CD4-positive, alpha-beta T cell treated with Interleukin-17A for 1 hour (primary cell): ENCODE data around the gene TMEM209.
"Not testable (repeated sequence)": the region's sequence is repeated elsewhere in the genome, so short reads cannot be mapped to it uniquely, and the experiment has no call there.

ENCODE experiments used
- DNase-seq: peaks from one replicate; pipeline ENCODE4 v3.0.0-alpha.2; 2020

Gene TMEM209

DNA sequence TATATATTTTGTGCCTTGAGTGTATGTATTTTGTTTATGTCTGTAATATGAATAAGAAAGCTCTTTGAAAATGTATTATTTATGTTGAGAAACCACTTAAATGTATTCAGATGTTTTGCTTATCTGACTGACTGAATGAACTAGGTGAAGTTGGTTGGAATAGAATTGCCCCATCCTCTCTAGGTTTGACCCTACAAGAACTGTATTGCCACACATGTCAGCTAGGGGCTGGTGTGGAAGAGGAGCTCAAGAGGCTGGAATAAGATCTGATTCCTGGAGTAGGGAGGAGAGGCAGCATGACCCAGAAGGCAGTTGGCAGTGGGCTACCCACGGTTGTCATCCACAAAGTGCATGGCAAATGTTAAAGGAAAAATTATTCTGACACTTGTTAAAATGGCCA lies 11.5 kb upstream of the TMEM209 start:
- DNase-seq: no peak

DNA sequence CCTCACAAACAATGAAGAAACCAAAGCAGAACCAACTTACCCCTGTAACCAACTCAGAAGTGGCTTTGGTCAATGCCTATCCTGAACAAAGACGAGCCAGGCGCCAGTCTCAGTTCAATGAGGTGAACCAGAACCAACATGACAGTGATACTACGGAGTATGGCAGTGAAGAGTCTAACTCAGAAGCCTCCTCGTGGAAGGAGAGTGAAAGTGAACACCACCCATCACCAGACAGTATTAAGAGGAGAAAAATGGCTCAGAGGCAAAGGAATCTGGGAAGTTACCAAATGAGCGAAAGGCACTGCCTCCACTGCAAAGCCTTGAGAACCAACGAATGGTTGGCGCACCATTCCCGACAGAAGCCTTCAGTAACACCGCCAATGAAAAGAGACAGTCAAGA lies 10.8 kb upstream of the TMEM209 start:
- DNase-seq: no peak

DNA sequence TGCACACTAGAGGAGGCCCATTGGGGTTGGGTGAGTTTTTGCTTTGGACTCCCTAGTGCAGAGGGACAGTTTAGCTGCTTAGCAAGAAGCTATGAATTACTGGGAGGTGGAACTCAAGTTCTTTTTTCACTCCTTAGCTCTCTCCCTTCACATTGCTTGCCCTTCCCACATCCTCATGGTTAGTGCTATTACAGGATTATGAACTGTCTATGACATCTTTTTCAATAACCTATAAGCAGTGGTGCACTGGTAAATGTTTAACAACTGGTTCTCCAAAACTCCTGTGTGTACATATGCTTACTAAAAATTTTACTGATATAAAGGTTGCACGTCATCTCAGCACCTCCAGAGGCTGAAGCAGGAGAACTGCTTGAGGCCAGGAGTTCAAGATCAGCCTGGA lies 8.6 kb upstream of the TMEM209 start:
- DNase-seq: no peak

DNA sequence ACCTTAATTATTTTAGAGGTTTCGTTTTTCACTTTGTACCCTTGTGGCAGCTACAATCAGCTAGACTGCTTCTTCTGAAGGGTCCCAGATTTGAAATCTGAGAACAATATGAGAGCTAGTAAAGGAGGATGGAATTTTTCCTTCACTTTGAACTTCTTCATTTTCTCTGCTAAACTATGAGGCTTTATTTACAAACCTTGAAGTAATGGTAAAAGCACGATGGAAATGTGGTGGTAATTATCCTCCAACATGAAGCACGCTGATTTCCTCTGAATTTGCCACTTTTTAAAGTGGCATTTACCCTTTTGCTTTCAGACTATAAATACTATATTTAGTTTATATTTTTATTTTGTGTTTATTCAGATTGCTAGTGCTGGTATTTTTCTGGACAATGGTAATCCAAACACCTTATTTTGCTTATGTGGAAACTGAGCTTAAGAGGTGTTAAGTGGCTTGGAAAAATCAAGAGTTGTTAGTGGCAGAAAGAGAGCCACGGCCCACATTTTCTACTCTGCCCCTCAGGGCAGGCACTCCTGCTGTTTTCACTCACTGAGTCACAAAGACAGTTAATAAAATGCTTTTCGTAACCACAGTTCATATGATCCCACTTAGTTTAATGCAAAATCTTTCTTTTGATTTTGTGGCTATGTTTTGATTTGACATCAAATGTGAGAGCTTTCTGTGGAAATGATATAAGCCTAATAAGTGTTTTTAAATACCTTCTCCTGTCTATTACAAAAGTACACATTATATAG lies 5.2 kb upstream of the TMEM209 start:
- no peak for DNase-seq

DNA sequence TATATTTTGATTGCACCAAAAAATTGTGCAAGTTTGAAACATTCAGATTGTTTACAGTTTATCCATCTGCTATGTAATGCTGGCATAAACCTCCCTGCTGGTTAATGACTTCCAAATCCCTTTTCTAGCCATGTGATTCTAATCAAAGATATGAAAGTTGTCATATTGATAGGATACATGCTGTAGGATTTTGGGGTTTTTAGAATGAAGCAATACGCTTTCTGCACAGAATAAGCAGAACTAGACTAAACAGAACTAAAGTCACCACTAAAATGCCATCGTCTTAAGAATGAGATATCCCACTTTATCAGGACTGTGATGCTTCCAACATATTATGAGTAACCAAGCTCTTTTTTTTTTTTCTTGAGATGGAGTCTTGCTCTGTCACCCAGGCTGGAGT lies 3.3 kb upstream of the TMEM209 start:
- no peak for DNase-seq

DNA sequence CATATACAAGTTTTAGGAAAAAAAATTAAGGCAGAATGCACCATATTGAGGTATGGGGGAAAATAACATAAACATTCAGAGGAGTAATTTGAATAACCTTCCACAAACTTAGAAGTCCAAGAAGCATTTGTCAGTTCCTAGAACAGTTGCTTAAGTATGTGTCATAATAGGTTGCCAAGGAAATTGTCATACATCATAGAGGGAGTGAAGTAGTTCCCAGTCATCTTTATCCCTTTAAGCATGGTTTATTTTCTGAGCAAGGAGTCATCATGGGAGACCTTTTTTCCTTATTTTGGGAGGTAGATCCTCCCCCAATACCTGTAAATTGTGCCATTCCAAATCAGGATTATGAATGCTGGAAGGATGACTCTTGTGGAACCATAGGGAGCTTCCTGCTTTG lies 2.4 kb upstream of the TMEM209 start, which contains the start of gene SSMEM1:
TSS of gene SSMEM1 (plus strand) at position 219 of the 400 bp plus-strand sequence. CDS start at position 270, 51 bp downstream.
- no peak for DNase-seq

DNA sequence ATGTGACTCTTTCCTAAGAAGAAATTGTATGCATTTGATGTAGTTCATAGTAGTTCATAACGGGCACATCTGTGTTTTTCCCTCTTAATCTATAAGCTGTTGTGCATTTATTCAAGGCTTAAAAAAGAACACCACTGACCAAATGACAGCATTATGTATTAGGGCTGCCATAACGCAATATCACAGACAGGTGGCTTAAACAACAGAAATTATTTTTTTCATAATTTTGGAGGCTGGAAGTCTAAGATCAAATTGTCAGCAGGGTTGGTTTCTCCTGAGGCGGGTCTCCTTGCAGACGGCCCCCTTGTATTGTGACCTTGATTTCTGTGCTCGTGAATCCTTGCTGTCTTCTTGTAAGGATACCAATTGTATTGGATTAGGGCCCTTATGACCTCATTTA lies 1.8 kb upstream of the TMEM209 start:
- no peak for DNase-seq

DNA sequence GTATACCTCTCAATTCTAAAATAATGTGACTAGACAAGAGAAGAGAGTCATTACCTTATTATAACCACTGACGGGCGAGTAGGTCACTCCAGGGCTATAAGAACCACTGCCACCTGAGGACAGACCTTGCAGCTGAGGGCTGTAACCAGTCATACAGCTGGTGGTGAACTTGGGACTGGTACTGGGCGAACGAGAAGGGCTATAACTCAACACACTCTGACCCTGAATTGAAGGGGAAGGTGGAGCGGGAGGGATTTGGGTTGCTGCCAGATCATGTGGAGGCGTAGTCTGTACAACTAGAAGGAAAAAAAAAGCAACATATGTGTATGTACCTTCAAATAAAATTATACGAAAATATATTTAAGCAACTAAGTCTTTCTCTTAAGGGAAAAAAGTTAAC lies 3.4 kb downstream of the TMEM209 start:
- DNase-seq: no peak

DNA sequence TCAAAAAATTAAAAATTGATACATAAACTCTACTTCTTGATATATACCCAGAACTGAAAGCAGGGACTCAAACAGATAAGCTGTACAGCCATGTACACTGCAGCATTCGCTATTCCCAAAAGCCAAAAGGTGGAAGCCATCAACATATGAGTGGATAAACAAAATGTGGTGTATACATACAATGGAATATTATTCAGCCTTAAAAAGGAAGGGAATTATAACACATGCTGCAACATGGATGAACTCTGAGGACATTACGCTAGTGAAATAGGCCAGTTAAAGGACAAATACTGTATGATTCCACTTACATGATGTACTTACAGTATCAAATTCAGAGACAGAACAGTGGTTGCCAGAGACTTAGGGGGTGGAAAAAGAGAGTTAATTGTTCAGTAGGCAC lies 8.1 kb downstream of the TMEM209 start:
- no peak for DNase-seq

DNA sequence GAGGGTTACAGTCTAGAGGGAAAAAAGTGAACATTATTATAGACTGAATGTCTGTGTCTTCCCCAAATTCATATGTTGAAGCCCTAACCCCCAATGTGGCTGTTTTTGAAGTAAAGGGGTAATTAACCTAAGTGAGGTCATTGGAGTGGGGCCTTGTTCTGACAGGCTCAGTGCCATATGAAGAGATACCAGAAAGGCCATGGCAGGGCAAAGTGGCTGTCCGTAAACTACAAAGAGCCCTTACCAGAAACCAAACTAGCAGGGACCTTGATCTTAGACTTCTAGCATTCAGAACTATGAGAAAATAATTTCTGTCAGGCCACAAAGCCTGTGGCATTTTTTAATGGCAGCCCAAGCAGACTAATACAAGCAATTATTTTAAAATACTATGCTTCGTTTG lies 8.7 kb downstream of the TMEM209 start:
- no peak for DNase-seq

DNA sequence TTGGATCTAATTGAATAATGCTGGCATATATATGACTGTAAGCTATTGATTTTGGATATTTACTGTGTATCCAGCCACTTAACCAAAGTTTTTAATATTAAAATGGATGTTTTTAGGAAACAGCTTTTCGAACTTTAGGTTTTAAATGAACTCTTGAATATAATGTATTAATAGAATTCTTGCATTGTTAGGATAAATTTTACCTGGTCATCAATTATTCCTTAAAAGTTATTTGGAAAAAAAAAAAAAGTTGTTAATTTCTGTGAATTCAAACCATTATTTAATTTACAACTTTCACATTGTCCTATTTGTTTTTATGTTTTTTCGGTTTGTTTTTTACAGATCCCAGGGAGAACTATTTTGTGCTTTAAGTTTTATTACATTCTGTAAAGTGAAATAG lies 9.8 kb downstream of the TMEM209 start:
- DNase-seq: no peak

DNA sequence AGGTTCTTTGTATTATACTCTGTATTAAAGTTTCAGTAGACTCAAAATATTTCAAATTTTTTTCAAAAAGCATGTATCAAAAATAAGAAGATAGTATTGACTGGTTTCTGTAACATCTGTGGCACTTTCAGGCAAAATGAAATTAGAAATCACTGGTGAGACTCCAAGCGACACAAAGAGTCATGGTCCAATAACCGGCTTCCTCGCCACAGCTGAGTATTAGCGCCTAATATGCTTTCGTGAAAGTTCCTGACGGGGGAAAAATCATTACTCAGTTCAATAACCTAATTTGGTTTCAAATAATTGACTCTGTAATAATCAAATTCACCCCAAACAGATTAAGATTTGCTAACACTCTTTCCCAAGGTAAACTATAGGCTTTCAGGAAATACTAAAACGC lies 13.4 kb downstream of the TMEM209 start:
- no peak for DNase-seq

DNA sequence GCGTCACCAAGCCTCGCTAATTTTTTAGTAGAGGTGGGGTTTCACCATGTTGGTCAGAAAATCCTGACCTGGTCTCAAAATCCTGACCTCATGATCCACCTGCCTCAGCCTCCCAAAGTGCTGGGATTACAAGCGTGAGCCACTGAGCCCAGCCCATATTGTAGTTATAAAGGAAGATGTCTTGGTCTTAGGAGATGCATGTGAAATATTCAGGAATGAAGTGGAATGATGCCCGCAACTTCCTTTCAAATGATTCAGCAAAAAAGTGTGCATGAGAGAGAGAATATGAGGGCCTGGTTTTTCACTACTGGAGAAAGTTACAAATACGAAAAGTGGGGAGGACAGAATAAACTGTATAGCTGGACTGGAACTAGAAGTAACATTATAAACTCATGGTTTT lies 15.9 kb downstream of the TMEM209 start:
- no peak for DNase-seq

DNA sequence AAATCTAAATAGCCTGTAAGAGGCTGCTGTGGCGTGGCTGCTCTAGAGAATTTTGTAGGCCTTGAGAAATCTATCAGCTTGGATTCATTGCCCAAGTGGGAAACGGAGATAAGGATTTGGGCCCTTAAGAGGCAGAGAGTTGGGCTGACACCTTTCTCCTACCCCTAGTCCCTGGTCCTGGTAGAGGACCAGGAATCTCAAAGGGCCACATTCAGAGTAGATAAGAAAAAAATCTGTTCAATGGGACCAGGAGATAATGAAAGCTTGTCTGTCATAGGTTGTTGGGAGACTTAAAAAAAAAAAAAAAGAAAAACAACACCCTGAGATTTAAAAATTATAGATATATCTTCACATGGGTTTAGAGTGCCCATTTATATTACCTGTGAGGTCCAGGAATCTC lies 17.8 kb downstream of the TMEM209 start:
- DNase-seq: no peak

DNA sequence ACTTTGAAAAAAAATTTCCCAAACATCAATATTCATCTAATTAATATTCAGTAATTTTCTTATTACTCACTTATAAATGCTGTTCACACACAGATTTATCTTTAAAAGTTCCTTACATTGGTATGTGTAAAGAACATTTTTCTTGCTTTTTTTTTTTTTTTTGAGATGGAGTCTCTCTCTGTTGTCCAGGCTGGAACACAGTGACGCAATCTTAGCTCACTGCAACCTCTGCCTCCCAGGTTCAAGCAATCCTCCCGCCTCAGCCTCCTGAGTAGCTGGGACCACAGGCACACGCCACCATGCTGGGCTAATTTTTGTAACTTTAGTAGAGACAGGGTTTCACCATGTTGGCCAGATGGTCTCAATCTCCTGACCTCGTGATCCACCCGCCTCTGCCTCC lies 20.9 kb downstream of the TMEM209 start:
- not testable (repeated sequence) for DNase-seq

DNA sequence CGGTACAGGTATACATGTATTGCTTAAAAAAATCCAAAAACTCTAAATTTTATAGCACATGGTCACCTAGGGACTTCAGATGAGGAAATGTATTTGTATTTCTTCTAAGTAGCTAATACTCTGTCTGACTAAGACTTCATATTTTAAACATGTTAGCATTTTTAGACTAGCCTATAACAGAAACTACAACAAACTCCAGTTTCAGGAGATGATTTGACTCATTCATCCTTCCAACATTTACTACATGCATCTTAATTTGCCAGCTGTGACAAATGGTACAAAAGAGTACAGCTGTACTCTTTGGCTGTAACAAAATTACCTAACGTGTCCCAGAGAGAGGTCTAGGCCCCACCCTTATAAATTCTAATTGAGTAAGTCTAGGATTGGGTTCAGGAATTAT lies 22.2 kb downstream of the TMEM209 start:
- no peak for DNase-seq

DNA sequence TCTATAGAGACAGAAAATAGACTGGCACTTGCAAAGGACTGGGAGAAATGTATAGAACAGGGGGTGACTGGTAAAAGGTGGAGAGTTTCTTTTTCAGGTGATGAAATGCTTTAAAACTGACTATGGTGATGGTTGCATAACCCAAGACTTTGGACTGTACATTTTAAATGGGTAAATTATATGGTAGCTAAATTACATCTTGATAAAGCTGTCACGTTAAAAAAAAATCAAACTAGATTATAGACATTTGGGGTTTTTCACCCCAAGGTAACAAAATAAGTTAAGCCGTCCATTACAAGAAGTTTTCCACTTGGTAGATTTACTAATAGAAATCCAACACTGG lies 24.0 kb downstream of the TMEM209 start:
- no peak for DNase-seq

DNA sequence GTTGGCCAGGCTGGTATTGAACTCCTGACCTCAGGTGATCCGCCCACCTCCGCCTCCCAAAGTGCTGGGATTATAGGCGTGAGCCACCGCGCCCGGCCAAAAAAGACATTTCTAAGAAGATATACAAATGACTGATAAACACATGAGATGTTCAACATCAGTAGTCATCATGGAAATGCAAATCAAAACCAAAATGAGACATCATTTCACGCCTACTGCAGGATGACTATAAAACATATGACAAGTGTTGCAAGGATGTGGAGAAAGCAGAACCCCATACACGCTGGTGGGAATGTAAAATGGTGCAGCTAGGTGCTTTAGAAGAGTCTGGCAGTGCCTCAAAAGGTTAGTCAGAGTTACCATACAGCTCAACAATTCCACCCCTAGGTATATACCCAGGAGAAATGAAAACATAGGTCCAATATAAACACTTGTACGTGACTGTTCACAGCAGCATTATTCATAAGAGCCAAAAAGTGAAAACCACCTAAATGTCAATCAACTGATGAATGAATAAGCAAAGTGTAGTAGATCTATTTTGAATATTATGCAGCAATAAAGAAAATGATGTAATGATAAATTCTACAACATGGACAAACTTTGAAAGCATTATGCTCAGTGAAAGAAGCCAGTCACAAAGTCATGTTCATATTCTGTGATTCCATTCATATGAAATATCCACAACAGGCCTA lies 24.5 kb downstream of the TMEM209 start:
- no peak for DNase-seq

DNA sequence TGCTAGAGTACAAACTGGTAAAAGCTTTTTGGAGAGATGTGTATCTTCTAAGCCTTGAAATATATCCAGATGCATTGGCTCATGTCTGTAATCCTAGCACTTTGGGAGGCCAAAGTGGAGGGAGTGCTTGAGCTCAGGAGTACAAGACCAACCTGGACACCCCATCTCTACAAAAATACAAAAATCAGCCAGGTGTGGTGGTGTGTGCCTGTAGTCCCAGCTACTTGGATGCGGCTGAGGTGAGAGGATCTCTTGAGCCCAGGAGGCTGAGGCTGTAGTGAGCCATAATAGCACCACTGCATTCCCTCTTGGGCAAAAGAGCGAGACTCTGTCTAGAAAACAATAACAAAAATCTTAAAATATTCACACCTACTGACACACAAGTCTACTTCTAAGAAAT lies 25.6 kb downstream of the TMEM209 start:
- no peak for DNase-seq

DNA sequence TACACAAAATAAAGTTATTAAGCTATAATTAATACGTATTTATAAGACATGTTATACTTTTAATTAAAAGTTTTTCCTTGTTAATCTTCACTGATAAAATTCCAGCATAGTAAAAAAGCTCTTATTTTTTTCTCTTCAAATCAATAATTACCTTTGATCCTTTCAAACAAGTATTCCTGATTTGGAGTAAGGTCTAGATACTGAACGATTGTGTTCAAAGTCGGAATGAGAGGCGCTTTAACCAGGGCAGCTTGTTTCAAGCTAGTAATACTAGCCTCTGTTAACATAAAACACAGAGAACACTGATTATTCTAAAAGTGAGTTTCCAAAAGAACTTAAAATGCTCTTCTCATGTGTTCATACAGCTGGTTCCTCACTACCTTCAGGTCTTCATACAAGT lies 27.0 kb downstream of the TMEM209 start:
- no peak for DNase-seq

DNA sequence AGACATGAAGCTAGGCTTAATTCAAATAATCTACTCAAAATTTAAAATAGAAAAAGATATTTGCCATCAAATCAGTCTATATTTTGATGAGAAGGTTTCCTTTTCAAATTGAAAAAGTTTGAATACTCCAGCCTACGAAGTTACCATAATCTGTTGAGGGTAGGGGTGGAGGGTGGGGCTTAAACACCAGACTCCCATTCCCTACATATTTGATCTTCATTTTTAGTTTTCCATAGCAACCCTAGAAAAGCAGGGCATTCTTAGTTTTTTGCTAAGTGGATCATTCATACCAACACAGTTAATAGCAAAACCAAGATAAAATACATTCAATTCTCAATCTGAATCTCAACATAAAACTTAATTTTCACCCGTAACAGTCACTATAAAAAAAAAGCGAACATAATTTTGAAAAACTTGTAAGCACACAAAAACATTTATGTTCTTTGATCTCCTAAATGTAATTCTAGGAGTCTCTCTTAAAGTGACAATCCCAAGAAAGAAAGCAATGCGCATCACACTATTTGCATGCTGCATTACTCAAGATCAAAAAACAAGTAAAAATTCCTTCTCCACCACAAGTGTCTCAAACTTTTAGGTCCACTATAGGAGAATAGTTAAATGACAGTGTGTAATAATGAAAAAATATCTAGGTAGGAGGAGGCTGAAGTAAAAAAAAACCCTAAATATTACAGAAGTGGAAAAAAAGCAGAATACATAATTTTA lies 30.8 kb downstream of the TMEM209 start:
- no peak for DNase-seq

DNA sequence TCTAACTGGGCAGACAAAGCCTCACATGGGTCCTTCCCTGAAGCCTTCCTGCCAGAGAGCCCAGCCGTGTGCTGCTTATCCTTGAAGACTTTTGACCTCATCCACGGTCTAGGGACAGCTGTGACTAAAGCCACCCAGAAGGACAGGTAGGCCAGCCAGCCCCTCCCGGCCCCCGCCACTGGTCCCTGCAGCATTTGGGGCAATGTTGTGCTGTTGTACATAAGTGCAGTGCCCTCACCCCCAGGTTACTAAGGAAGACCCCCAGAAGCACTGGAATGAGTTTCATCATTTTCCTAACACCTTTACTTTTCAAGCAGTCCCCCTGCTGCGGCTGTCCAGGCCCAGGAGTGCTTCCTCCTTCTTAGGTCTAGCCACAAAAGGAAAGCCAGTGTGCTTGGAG lies 43.0 kb downstream of the TMEM209 start:
- no peak for DNase-seq

DNA sequence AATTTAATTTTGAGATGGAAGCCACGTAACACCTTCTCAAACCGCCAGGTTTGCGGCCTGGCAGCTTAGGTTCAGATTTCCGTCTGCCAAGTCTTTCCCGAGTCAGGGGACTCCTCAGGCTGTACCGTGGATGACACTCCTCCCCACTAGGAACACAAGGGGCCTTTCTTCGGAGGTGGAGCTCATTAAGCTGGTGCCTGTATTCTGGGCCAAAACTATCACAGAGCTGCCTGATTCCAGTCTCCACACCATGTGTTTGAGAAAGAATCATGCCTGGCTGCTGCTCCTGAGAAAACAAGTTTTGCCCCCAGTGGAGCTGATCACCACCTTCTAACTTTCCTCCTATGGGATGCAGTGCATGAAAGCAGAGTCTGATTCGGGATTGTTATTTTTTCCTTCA lies 44.8 kb downstream of the TMEM209 start:
- no peak for DNase-seq

DNA sequence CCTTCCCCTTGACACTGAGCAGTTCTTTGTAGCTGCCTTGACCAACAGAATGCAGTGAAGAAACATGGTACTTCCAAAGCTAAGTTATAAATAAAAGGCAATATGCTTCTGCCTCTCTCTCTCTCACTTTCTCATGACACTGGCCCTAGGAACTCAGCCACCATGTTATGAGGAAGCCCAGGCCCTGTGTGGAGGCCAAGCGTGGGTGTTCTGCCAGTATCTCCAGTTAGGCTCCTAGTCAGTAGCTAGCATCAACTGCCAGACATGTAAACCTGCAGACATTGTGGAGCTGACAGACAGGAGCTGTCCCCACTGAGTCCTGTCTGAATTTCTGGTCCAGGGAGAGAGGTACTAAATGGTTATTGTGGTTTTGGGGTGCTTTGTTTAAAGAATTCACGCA lies 45.2 kb downstream of the TMEM209 start:
- DNase-seq: no peak
